NB4 (cell line): Measurements from ENCODE around the gene CDC16.

Source experiments
- MYC ChIP-seq: IDR thresholded peaks from 2 replicates; pipeline ENCODE4 v1.6.1; 2011; ENCODE audit warnings: low read depth, low read length
- POLR2A ChIP-seq: IDR thresholded peaks from 2 replicates; pipeline ENCODE4 v1.6.1; 2011; ENCODE audit warnings: mild to moderate bottlenecking; ENCODE audit not compliant: insufficient read length; ENCODE audit errors: extremely low read depth
- TF ChIP-seq, protein P1 (sequence below): IDR thresholded peaks from one replicate; pipeline ENCODE4 v1.5.1; 2012; ENCODE audit warnings: low read depth, low read length

DNA sequence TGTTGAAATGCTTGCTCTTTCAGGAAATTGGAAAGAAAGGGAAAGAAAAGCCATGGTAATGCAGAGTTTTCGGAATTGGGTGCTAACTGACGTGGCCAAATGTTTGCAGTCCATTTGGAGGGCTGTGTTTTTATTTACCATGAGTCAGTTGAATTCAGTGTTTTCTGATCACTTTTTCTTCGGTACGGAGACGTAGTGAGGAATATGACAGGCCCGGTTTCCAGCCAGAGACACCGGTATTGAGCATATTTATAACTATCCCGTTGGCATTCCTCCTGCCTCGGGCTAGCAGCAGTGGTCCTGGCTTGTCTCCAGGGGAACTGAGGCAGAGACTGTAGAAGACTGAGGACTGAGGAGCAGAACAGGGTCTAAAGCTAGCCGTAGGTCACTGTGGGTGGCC is 1.0 kb downstream of the CDC16 start:
- TF ChIP-seq, protein P1, sequence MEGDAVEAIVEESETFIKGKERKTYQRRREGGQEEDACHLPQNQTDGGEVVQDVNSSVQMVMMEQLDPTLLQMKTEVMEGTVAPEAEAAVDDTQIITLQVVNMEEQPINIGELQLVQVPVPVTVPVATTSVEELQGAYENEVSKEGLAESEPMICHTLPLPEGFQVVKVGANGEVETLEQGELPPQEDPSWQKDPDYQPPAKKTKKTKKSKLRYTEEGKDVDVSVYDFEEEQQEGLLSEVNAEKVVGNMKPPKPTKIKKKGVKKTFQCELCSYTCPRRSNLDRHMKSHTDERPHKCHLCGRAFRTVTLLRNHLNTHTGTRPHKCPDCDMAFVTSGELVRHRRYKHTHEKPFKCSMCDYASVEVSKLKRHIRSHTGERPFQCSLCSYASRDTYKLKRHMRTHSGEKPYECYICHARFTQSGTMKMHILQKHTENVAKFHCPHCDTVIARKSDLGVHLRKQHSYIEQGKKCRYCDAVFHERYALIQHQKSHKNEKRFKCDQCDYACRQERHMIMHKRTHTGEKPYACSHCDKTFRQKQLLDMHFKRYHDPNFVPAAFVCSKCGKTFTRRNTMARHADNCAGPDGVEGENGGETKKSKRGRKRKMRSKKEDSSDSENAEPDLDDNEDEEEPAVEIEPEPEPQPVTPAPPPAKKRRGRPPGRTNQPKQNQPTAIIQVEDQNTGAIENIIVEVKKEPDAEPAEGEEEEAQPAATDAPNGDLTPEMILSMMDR, result no peak
- TF ChIP-seq POLR2A (no peak), MYC (no peak)
